CD4-positive, alpha-beta memory T cell (primary cell): ENCODE measurements around the gene PHC2. TPM values are rescaled to one million over a fixed set of nuclear protein-coding genes. Genes with fewer than 3 reads are reported as not detected.

Source experiments
- CTCF ChIA-PET: fragments of 350-600 bp; sonication (Branson Sonifier 250); formaldehyde crosslinking; loops from one replicate; lab custom pipeline; 2021; ENCODE audit warnings: inconsistent platforms; ENCODE audit not compliant: partially characterized antibody; lab: Charles Lee
- POLR2A ChIA-PET: fragments of 350-600 bp; sonication (Branson Sonifier 250); formaldehyde crosslinking; loops from one replicate; lab custom pipeline; 2021; ENCODE audit not compliant: partially characterized antibody; lab: Charles Lee
- DNase-seq, 5 donors: peaks; one replicate each; pipeline versions ENCODE4 v3.0.0 to v3.0.0-alpha.2; 2020 to 2022; ENCODE audit warnings: mixed read lengths in 1 of 5
- H3K27ac ChIP-seq: one replicate; pipeline ENCODE4 v1.7.0; 2013; ENCODE audit warnings: low read depth, low read length
- H3K27me3 ChIP-seq: 2 replicates; pipeline ENCODE4 v1.7.0; 2013; ENCODE audit warnings: mild to moderate bottlenecking, low read length, moderate library complexity; ENCODE audit not compliant: insufficient read depth
- H3K36me3 ChIP-seq: 2 replicates; pipeline ENCODE4 v1.7.0; 2013; ENCODE audit warnings: mild to moderate bottlenecking, low read length, moderate library complexity; ENCODE audit not compliant: insufficient read depth
- H3K4me1 ChIP-seq: 2 replicates; pipeline ENCODE4 v1.7.0; 2013; ENCODE audit warnings: mild to moderate bottlenecking, low read length, moderate library complexity; ENCODE audit not compliant: insufficient read depth
- H3K4me3 ChIP-seq, 2 donors: one replicate each; pipeline ENCODE4 v1.7.0; 2013; ENCODE audit warnings: low read length in 2 of 2, mild to moderate bottlenecking in 1 of 2
- H3K9me3 ChIP-seq, 2 donors: one replicate each; pipeline ENCODE4 v1.7.0; 2013; ENCODE audit warnings: low read length in 2 of 2, control low read depth in 1 of 2; ENCODE audit not compliant: control insufficient read depth in 1 of 2
- H3K27ac Mint-ChIP-seq, 7 donors: one replicate each; pipeline ENCODE4 v1.8.0; 2020 to 2021; ENCODE audit warnings: mixed read lengths in 7 of 7, mild to moderate bottlenecking in 6 of 7, inconsistent platforms in 3 of 7, moderate library complexity in 3 of 7
- H3K27me3 Mint-ChIP-seq, 2 donors: one replicate each; pipeline ENCODE4 v1.8.0; 2020 to 2021; ENCODE audit warnings: mixed read lengths in 2 of 2
- H3K36me3 Mint-ChIP-seq, 2 donors: one replicate each; pipeline ENCODE4 v1.8.0; 2020 to 2021; ENCODE audit warnings: mixed read lengths in 2 of 2, inconsistent platforms in 1 of 2, mild to moderate bottlenecking in 1 of 2
- H3K4me1 Mint-ChIP-seq, 4 donors: one replicate each; pipeline ENCODE4 v1.8.0; 2020 to 2021; ENCODE audit warnings: mixed read lengths in 4 of 4, mild to moderate bottlenecking in 1 of 4
- H3K4me3 Mint-ChIP-seq, 8 donors: one replicate each; pipeline ENCODE4 v1.8.0; 2020 to 2021; ENCODE audit warnings: mixed read lengths in 8 of 8, mild to moderate bottlenecking in 7 of 8, moderate library complexity in 6 of 8, inconsistent platforms in 3 of 8
- H3K9me3 Mint-ChIP-seq, 8 donors: one replicate each; pipeline ENCODE4 v1.8.0; 2020 to 2021; ENCODE audit warnings: mixed read lengths in 8 of 8, mild to moderate bottlenecking in 5 of 8, inconsistent platforms in 3 of 8, moderate library complexity in 1 of 8
- intact Hi-C: fragments of 100-400 bp; cut with micrococcal nuclease; formaldehyde crosslinking; loops from one replicate; pipeline ENCODE4 v1.15.1; 2023
- polyA plus RNA-seq, 2 donors: library from polyadenylated mRNA; unstranded; fragments of 300-500 nt; fragmentation: Illumina TruSeq; gene quantifications; one replicate each; pipeline ENCODE4 v1.2.3, GENCODE V29; 2021
- total RNA-seq, 2 experiments: library from RNA; stranded (reverse); gene quantifications; one replicate each; pipeline ENCODE4 v1.2.3, GENCODE V29; 2021

The PHC2 gene
- total and polyA plus RNA-seq, 4 experiments from 2014 or later, result 11.3 to 35.6 (median 30.4) TPM

GRCh38 chr1:33360367-33360766 is 70.5 kb downstream of the PHC2 start:
- no peaks in the 10 kb centered on the region for H3K36me3 Mint-ChIP-seq
- no peaks in the 10 kb centered on the region for H3K27me3 ChIP-seq

GRCh38 chr1:33359931-33360330 is 71.0 kb downstream of the PHC2 start:
- CTCF ChIA-PET, result interaction anchor here (0.7 to 3.0 kb wide), 2 partner anchors 62 to 64 kb away, joined by 3 to 10 read pairs; no protein-coding TSS in a partner anchor

More at GRCh38 chr1:33360367-33360766, 70.5 kb downstream of the PHC2 start:
- CTCF ChIA-PET, result interaction anchor here (3.0 kb wide), 1 partner anchor 64 kb away, joined by 10 read pairs; no protein-coding TSS in a partner anchor
- DNase-seq, result no peak
- Mint-ChIP-seq H3K27ac (no peak overlapping the region), H3K4me1 (peaks cover 0 to 2% (median under 1%) of the 10 kb centered on the region in 4 donors), H3K27me3 (peaks cover 0 to 1% of the 10 kb centered on the region in 2 donors), H3K9me3 (no peaks in the 10 kb centered on the region), H3K4me3 (no peak overlapping the region)
- intact Hi-C loops, result loop anchor here (10.0 kb wide), 1 partner anchor 426 kb away; no protein-coding TSS in a partner anchor
- Histone ChIP-seq H3K4me1 (no peaks in the 10 kb centered on the region), H3K9me3 (no peaks in the 10 kb centered on the region), H3K4me3 (no peak overlapping the region), H3K27ac (no peak overlapping the region), H3K36me3 (no peaks in the 10 kb centered on the region)
- POLR2A ChIA-PET, result interaction anchor here (1.4 kb wide), 1 partner anchor 10 kb away, joined by 3 read pairs; no protein-coding TSS in a partner anchor

GRCh38 chr1:33358795-33359503 is 71.9 kb downstream of the PHC2 start:
- Mint-ChIP-seq H3K4me1 (peaks cover 0 to 2% (median under 1%) of the 10 kb centered on the region in 4 donors), H3K4me3 (no peak overlapping the region), H3K9me3 (no peaks in the 10 kb centered on the region), H3K27ac (no peak overlapping the region), H3K36me3 (no peaks in the 10 kb centered on the region), H3K27me3 (peaks cover 0 to 1% of the 10 kb centered on the region in 2 donors)
- Histone ChIP-seq H3K4me3 (no peak overlapping the region), H3K36me3 (no peaks in the 10 kb centered on the region), H3K4me1 (no peaks in the 10 kb centered on the region), H3K9me3 (no peaks in the 10 kb centered on the region), H3K27ac (no peak overlapping the region), H3K27me3 (no peaks in the 10 kb centered on the region)
- ChIA-PET POLR2A (no interaction called here), CTCF (interaction anchor here (3.0 kb wide), 1 partner anchor 63 kb away, joined by 10 read pairs; no protein-coding TSS in a partner anchor)
- DNase-seq, result no peak
- intact Hi-C loops, result no loop called here

More at GRCh38 chr1:33359931-33360330, 71.0 kb downstream of the PHC2 start:
- Mint-ChIP-seq H3K9me3 (no peaks in the 10 kb centered on the region), H3K4me3 (no peak overlapping the region), H3K27me3 (peaks cover 0 to 1% of the 10 kb centered on the region in 2 donors), H3K4me1 (peaks cover 0 to 2% (median under 1%) of the 10 kb centered on the region in 4 donors), H3K36me3 (no peaks in the 10 kb centered on the region), H3K27ac (no peak overlapping the region)
- H3K4me1 ChIP-seq, result no peaks in the 10 kb centered on the region
- POLR2A ChIA-PET, result interaction anchor here (0.6 to 1.4 kb wide), 2 partner anchors 10 to 11 kb away, joined by 3 read pairs; no protein-coding TSS in a partner anchor
- no peaks in the 10 kb centered on the region for H3K27me3 ChIP-seq
- no peak overlapping the region for H3K4me3 ChIP-seq
- H3K27ac ChIP-seq, result no peak overlapping the region
- no peaks in the 10 kb centered on the region for H3K9me3 ChIP-seq
- no peak for DNase-seq
- H3K36me3 ChIP-seq, result no peaks in the 10 kb centered on the region
- intact Hi-C loops, result loop anchor here (10.0 kb wide), 1 partner anchor 425 kb away; no protein-coding TSS in a partner anchor

- H3K4me1 ChIP-seq, result no peaks in the 10 kb centered on the region
- H3K4me1 Mint-ChIP-seq, result peaks cover 0 to 2% (median under 1%) of the 10 kb centered on the region in 4 donors
- H3K27me3 ChIP-seq, result no peaks in the 10 kb centered on the region
- no peak overlapping the region for H3K27ac Mint-ChIP-seq
- DNase-seq, result no peak
- H3K27me3 Mint-ChIP-seq, result peaks cover 0 to 1% of the 10 kb centered on the region in 2 donors
- intact Hi-C loops, result no loop called here
- no peak overlapping the region for H3K27ac ChIP-seq
- H3K9me3 ChIP-seq, result no peaks in the 10 kb centered on the region
- ChIA-PET CTCF (no interaction called here), POLR2A (no interaction called here)
- H3K36me3 Mint-ChIP-seq, result no peaks in the 10 kb centered on the region
- H3K4me3 Mint-ChIP-seq, result no peak overlapping the region
- peaks cover 0 to 2% (median 0%) of the 10 kb centered on the region in 8 donors for H3K9me3 Mint-ChIP-seq
- H3K4me3 ChIP-seq, result no peak overlapping the region
- no peaks in the 10 kb centered on the region for H3K36me3 ChIP-seq
Measured at GRCh38 chr1:33358114-33358794, 72.6 kb downstream of the PHC2 start.

GRCh38 chr1:33357099-33357498 is 73.8 kb downstream of the PHC2 start:
- POLR2A ChIA-PET, result no interaction called here
- intact Hi-C loops, result no loop called here
- H3K27me3 Mint-ChIP-seq, result peaks cover 0 to 1% of the 10 kb centered on the region in 2 donors

GRCh38 chr1:33354707-33355316 is 76.1 kb downstream of the PHC2 start:
- H3K4me3 Mint-ChIP-seq, result no peak overlapping the region
- POLR2A ChIA-PET, result no interaction called here
- no peak for DNase-seq

More at GRCh38 chr1:33357099-33357498, 73.8 kb downstream of the PHC2 start:
- Histone ChIP-seq H3K4me3 (no peak overlapping the region), H3K9me3 (no peaks in the 10 kb centered on the region), H3K4me1 (no peaks in the 10 kb centered on the region), H3K36me3 (no peaks in the 10 kb centered on the region), H3K27ac (no peak overlapping the region), H3K27me3 (no peaks in the 10 kb centered on the region)
- H3K27ac Mint-ChIP-seq, result peak overlapping the region in 1 of 7 donors; percentile 16
- H3K9me3 Mint-ChIP-seq, result peaks cover 0 to 2% (median 0%) of the 10 kb centered on the region in 8 donors
- H3K4me1 Mint-ChIP-seq, result peaks cover 0 to 2% (median under 1%) of the 10 kb centered on the region in 4 donors
- H3K4me3 Mint-ChIP-seq, result no peak overlapping the region
- CTCF ChIA-PET, result no interaction called here
- no peaks in the 10 kb centered on the region for H3K36me3 Mint-ChIP-seq
- DNase-seq, result no peak

More at GRCh38 chr1:33354707-33355316, 76.1 kb downstream of the PHC2 start:
- Histone ChIP-seq H3K4me1 (peaks cover 9% of the 10 kb centered on the region), H3K9me3 (no peaks in the 10 kb centered on the region), H3K36me3 (no peaks in the 10 kb centered on the region), H3K4me3 (no peak overlapping the region), H3K27ac (no peak overlapping the region), H3K27me3 (no peaks in the 10 kb centered on the region)
- Mint-ChIP-seq H3K36me3 (peaks cover 0 to 3% of the 10 kb centered on the region in 2 donors), H3K4me1 (peaks cover 6 to 15% (median 10%) of the 10 kb centered on the region in 4 donors), H3K27ac (no peak overlapping the region), H3K27me3 (no peaks in the 10 kb centered on the region), H3K9me3 (peaks cover 0 to 2% (median 0%) of the 10 kb centered on the region in 8 donors)
- intact Hi-C loops, result loop anchor here (5.0 kb wide), 1 partner anchor 77 kb away; the partner anchor contains the start of gene PHC2
- CTCF ChIA-PET, result interaction anchor here (1.0 to 1.7 kb wide), 3 partner anchors 10 to 59 kb away, joined by 3 to 4 read pairs (median 4); no protein-coding TSS in a partner anchor
